Measurements from ENCODE around the gene GEMIN8.

DNA sequence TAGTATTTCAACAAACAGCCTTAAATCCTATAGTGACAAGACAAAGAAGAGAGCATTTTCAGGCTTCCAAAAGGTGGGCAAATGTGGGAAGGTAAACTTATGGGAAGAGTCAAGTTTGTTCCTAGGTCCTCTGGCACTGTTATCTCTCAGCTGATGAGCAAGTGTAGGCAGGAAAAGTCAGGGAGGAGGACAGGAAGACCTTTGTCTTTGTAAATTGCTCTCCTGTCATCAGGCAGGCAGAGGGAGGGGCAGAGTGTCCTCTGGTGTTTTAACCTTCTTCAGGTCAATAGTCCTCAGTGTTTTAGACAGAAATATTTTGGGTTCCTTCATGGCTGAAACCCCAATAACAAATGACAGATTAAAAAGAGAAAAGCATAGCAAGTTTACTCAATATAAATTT is 13.5 kb upstream of the GEMIN8 start:
- TF ChIP-seq, protein P1, sequence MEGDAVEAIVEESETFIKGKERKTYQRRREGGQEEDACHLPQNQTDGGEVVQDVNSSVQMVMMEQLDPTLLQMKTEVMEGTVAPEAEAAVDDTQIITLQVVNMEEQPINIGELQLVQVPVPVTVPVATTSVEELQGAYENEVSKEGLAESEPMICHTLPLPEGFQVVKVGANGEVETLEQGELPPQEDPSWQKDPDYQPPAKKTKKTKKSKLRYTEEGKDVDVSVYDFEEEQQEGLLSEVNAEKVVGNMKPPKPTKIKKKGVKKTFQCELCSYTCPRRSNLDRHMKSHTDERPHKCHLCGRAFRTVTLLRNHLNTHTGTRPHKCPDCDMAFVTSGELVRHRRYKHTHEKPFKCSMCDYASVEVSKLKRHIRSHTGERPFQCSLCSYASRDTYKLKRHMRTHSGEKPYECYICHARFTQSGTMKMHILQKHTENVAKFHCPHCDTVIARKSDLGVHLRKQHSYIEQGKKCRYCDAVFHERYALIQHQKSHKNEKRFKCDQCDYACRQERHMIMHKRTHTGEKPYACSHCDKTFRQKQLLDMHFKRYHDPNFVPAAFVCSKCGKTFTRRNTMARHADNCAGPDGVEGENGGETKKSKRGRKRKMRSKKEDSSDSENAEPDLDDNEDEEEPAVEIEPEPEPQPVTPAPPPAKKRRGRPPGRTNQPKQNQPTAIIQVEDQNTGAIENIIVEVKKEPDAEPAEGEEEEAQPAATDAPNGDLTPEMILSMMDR (IDR thresholded peaks at IDR 0.05), result no peak
- TF ChIP-seq EZH2 (IDR thresholded peaks at IDR 0.05; ENCODE audit: borderline replicate concordance, insufficient read depth, low read depth, low read length, poor library complexity, severe bottlenecking), result no peak
